H9 (cell line): ENCODE results near the gene PARP12. TPM values are rescaled to one million over a fixed set of nuclear protein-coding genes. Genes with fewer than 3 reads are reported as not detected.

ENCODE experiments used
- DNase-seq: peaks from one replicate; pipeline ENCODE4 v3.0.0-alpha.2; 2017
- H2AFZ ChIP-seq: one replicate; pipeline ENCODE4 v1.6.1; 2013; ENCODE audit warnings: mild to moderate bottlenecking, low read length, control low read depth, moderate library complexity
- H2AK5ac ChIP-seq: 2 replicates; pipeline ENCODE4 v1.6.1; 2013; ENCODE audit warnings: low read length, control low read depth, mixed read lengths; ENCODE audit not compliant: insufficient read length
- H2BK120ac ChIP-seq: one replicate; pipeline ENCODE4 v1.6.1; 2013; ENCODE audit warnings: low read depth, mild to moderate bottlenecking, low read length, control low read depth, inconsistent platforms; ENCODE audit not compliant: poor library complexity, severe bottlenecking
- H2BK12ac ChIP-seq: 2 replicates; pipeline ENCODE4 v1.6.1; 2013; ENCODE audit warnings: low read length, control low read depth, mixed read lengths, low read depth; ENCODE audit not compliant: insufficient read length
- H2BK15ac ChIP-seq: 2 replicates; pipeline ENCODE4 v1.6.1; 2013; ENCODE audit warnings: low read depth, low read length, control low read depth
- H2BK20ac ChIP-seq: one replicate; pipeline ENCODE4 v1.6.1; 2013; ENCODE audit warnings: low read depth, mild to moderate bottlenecking, low read length, control low read depth, inconsistent platforms; ENCODE audit not compliant: poor library complexity, severe bottlenecking
- H2BK5ac ChIP-seq: 2 replicates; pipeline ENCODE4 v1.6.1; 2013; ENCODE audit warnings: low read length, control low read depth, mixed read lengths; ENCODE audit not compliant: insufficient read length
- H3K14ac ChIP-seq: 2 replicates; pipeline ENCODE4 v1.6.1; 2013; ENCODE audit warnings: low read length, control low read depth; ENCODE audit not compliant: insufficient read depth
- H3K18ac ChIP-seq: 2 replicates; pipeline ENCODE4 v1.6.1; 2013; ENCODE audit warnings: low read depth, mild to moderate bottlenecking, mixed read lengths, low read length, control low read depth; ENCODE audit not compliant: insufficient read length
- H3K23ac ChIP-seq: 2 replicates; pipeline ENCODE4 v1.6.1; 2013; ENCODE audit warnings: low read length, control low read depth, mixed read lengths, low read depth; ENCODE audit not compliant: insufficient read length
- H3K23me2 ChIP-seq: 2 replicates; pipeline ENCODE4 v1.6.1; 2013; ENCODE audit warnings: low read depth, mild to moderate bottlenecking, mixed read lengths, low read length, control low read depth; ENCODE audit not compliant: insufficient read length, poor library complexity, severe bottlenecking
- H3K27ac ChIP-seq: 2 replicates; pipeline ENCODE4 v1.5.1; 2013; ENCODE audit warnings: low read length, control low read depth, mixed read lengths, low read depth; ENCODE audit not compliant: insufficient read length
- H3K27me3 ChIP-seq: 2 replicates; pipeline ENCODE4 v1.6.1; 2013; ENCODE audit warnings: low read length, control low read depth, inconsistent platforms; ENCODE audit not compliant: insufficient read depth
- H3K4ac ChIP-seq: 2 replicates; pipeline ENCODE4 v1.6.1; 2013; ENCODE audit warnings: low read depth, mild to moderate bottlenecking, control low read depth, inconsistent platforms, low read length, moderate library complexity
- H3K4me1 ChIP-seq: 2 replicates; pipeline ENCODE4 v1.6.1; 2013; ENCODE audit warnings: low read length, control low read depth, inconsistent platforms; ENCODE audit not compliant: insufficient read depth
- H3K4me2 ChIP-seq: 2 replicates; pipeline ENCODE4 v1.6.1; 2013; ENCODE audit warnings: low read length, control low read depth, mixed read lengths; ENCODE audit not compliant: insufficient read length, insufficient read depth
- H3K56ac ChIP-seq: 2 replicates; pipeline ENCODE4 v1.6.1; 2013; ENCODE audit warnings: low read depth, mild to moderate bottlenecking, mixed read lengths, low read length, control low read depth; ENCODE audit not compliant: insufficient read length
- H3K79me1 ChIP-seq: 2 replicates; pipeline ENCODE4 v1.6.1; 2013; ENCODE audit warnings: low read depth, mild to moderate bottlenecking, moderate library complexity, low read length, control low read depth, inconsistent platforms; ENCODE audit not compliant: insufficient read depth, poor library complexity, severe bottlenecking
- H3K79me2 ChIP-seq: 2 replicates; pipeline ENCODE4 v1.6.1; 2013; ENCODE audit warnings: low read length, control low read depth, inconsistent platforms; ENCODE audit not compliant: insufficient read depth
- H3K9ac ChIP-seq: 2 replicates; pipeline ENCODE4 v1.6.1; 2013; ENCODE audit warnings: low read length, control low read depth, mixed read lengths; ENCODE audit not compliant: insufficient read length; ENCODE audit errors: extremely low read depth
- H3K9me3 ChIP-seq: one replicate; pipeline ENCODE4 v1.6.1; 2013; ENCODE audit warnings: low read depth, low read length, inconsistent platforms; ENCODE audit not compliant: control insufficient read depth
- H3T11ph ChIP-seq: one replicate; pipeline ENCODE4 v1.6.1; 2013; ENCODE audit warnings: mild to moderate bottlenecking, low read length, control low read depth, inconsistent platforms
- H4K20me1 ChIP-seq: one replicate; pipeline ENCODE4 v1.6.1; 2013; ENCODE audit not compliant: control insufficient read depth, insufficient read length, insufficient read depth
- H4K5ac ChIP-seq: 2 replicates; pipeline ENCODE4 v1.6.1; 2013; ENCODE audit warnings: low read depth, mild to moderate bottlenecking, mixed read lengths, low read length, control low read depth; ENCODE audit not compliant: insufficient read length
- H4K8ac ChIP-seq: replicated peaks from 2 replicates; pipeline ENCODE4 v1.6.1; 2013; ENCODE audit warnings: low read length, control low read depth, mixed read lengths, low read depth; ENCODE audit not compliant: insufficient read length
- H4K91ac ChIP-seq: 2 replicates; pipeline ENCODE4 v1.6.1; 2013; ENCODE audit warnings: low read depth, mild to moderate bottlenecking, moderate library complexity, mixed read lengths, low read length, control low read depth; ENCODE audit not compliant: insufficient read length
- H3K27ac Mint-ChIP-seq, 3 experiments: 2 replicates in 2 of 3; 3 replicates in 1 of 3; pipeline ENCODE4 v1.8.0; 2020 to 2021; ENCODE audit warnings: mixed read lengths in 3 of 3, mild to moderate bottlenecking in 1 of 3, moderate library complexity in 1 of 3
- H3K27me3 Mint-ChIP-seq: 2 replicates; pipeline ENCODE4 v1.8.0; 2021; ENCODE audit warnings: low read depth, mild to moderate bottlenecking, moderate library complexity, mixed read lengths
- H3K36me3 Mint-ChIP-seq, 3 experiments: 2 replicates in 2 of 3; 3 replicates in 1 of 3; pipeline ENCODE4 v1.8.0; 2020 to 2021; ENCODE audit warnings: low read depth in 3 of 3, mixed read lengths in 3 of 3; ENCODE audit not compliant: insufficient read depth in 1 of 3
- H3K4me1 Mint-ChIP-seq, 2 experiments: 2 replicates each; pipeline ENCODE4 v1.8.0; 2020; ENCODE audit warnings: mixed read lengths in 2 of 2
- H3K4me3 Mint-ChIP-seq, 2 experiments: 2 replicates in 1 of 2; 3 replicates in 1 of 2; pipeline ENCODE4 v1.8.0; 2020 to 2021; ENCODE audit warnings: mild to moderate bottlenecking in 2 of 2, mixed read lengths in 2 of 2, moderate library complexity in 1 of 2
- H3K9me3 Mint-ChIP-seq, 2 experiments: 2 replicates in 1 of 2; 3 replicates in 1 of 2; pipeline ENCODE4 v1.8.0; 2020; ENCODE audit warnings: mild to moderate bottlenecking in 2 of 2, mixed read lengths in 2 of 2, moderate library complexity in 1 of 2
- WGBS: extraction: QIAGEN DNeasy Blood & Tissue Kit; methylation state at CpG from one replicate; pipeline ENCODE4 v1.1.7; 2013; ENCODE audit warnings: missing lambda C conversion rate, low lambda C conversion rate, mixed read lengths; ENCODE audit not compliant: insufficient read length; ENCODE audit errors: extremely low coverage; 5-methylcytosine and 5-hydroxymethylcytosine counted together
- total RNA-seq: library from RNA; stranded (reverse); gene quantifications from 2 replicates; pipeline ENCODE4 v1.2.1, GENCODE V29; 2021
- TF ChIP-seq, protein P1 (sequence below): fragments of 200-600 bp; sonication (generic); conservative IDR thresholded peaks from 3 replicates; pipeline ENCODE4 v1.8.0; 2021; ENCODE audit warnings: antibody characterized with exemption, mild to moderate bottlenecking

The PARP12 gene
- total RNA-seq, 1 experiment from 2014 or later, result 11.8 TPM

DNA sequence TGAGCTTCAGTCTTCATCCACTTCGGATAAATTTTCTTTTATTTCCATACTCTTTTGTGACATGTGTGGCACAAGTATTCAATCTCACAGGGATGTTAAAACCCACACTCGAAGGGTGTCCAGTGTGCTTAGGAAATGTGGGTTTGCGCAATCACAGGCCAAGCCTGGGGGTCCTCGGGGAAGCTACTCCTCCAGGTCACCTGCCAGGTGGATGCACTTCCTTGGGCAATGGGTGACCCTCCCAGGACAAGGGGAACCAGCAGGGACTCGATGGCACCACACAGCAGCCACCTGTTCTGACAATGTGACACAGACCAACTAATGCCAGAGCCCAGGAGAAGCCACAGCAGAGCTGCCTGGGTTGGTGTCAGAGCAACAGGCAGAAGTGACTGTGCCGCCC, 39.0 kb downstream of the PARP12 start:
- Histone ChIP-seq H4K8ac (no peak overlapping the region), H3K9me3 (no peaks in the 10 kb centered on the region), H3K14ac (no peak overlapping the region), H3T11ph (no peak overlapping the region), H2BK20ac (no peak overlapping the region), H3K79me1 (no peaks in the 10 kb centered on the region), H3K4me1 (no peaks in the 10 kb centered on the region), H3K18ac (no peak overlapping the region), H3K9ac (no peak overlapping the region), H2AFZ (no peak overlapping the region), H3K79me2 (no peaks in the 10 kb centered on the region), H2BK120ac (no peak overlapping the region), H3K56ac (no peak overlapping the region), H2BK15ac (no peak overlapping the region), H3K23ac (no peak overlapping the region), H3K23me2 (no peaks in the 10 kb centered on the region), H3K27me3 (no peaks in the 10 kb centered on the region), H3K4me2 (no peak overlapping the region), H4K91ac (no peak overlapping the region), H4K5ac (no peak overlapping the region), H4K20me1 (no peaks in the 10 kb centered on the region), H2AK5ac (no peak overlapping the region), H3K27ac (no peak overlapping the region), H2BK5ac (no peak overlapping the region), H3K4ac (no peak overlapping the region), H2BK12ac (no peak overlapping the region)
- no peak for DNase-seq
- Mint-ChIP-seq H3K27me3 (no peaks in the 10 kb centered on the region), H3K4me3 (no peak overlapping the region), H3K9me3 (no peaks in the 10 kb centered on the region), H3K4me1 (no peaks in the 10 kb centered on the region), H3K36me3 (peaks cover 0 to 4% (median 0%) of the 10 kb centered on the region in 3 experiments; a peak in 1 of 7 replicates), H3K27ac (peak overlapping the region in 1 of 3 experiments; percentile 64; a peak in 1 of 7 replicates)
- TF ChIP-seq, protein P1, sequence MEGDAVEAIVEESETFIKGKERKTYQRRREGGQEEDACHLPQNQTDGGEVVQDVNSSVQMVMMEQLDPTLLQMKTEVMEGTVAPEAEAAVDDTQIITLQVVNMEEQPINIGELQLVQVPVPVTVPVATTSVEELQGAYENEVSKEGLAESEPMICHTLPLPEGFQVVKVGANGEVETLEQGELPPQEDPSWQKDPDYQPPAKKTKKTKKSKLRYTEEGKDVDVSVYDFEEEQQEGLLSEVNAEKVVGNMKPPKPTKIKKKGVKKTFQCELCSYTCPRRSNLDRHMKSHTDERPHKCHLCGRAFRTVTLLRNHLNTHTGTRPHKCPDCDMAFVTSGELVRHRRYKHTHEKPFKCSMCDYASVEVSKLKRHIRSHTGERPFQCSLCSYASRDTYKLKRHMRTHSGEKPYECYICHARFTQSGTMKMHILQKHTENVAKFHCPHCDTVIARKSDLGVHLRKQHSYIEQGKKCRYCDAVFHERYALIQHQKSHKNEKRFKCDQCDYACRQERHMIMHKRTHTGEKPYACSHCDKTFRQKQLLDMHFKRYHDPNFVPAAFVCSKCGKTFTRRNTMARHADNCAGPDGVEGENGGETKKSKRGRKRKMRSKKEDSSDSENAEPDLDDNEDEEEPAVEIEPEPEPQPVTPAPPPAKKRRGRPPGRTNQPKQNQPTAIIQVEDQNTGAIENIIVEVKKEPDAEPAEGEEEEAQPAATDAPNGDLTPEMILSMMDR, result no peak
- no CpG with 5 or more reads among the region's 6 CpGs for WGBS
